Keratinocyte (primary cell): ENCODE results near the gene KPNA5. TPM values are rescaled to one million over a fixed set of nuclear protein-coding genes. Genes with fewer than 3 reads are reported as not detected.

Experiments used
- DNase-seq: peaks from one replicate; pipeline ENCODE4 v3.0.0-alpha.2; 2011; ENCODE audit warnings: low read depth, missing footprints, low spot score
- FAIRE-seq: peaks from 2 replicates; lab custom pipeline; 2011; peaks lifted over from hg19 to GRCh38; lab: Jason Lieb, UNC
- H2AFZ ChIP-seq: 2 replicates; pipeline ENCODE4 v1.6.0; 2012; ENCODE audit warnings: low read length, control low read depth, inconsistent platforms; ENCODE audit not compliant: control insufficient read depth
- H3K27ac ChIP-seq: 2 replicates; pipeline ENCODE4 v1.5.1; 2011; ENCODE audit warnings: low read length; ENCODE audit not compliant: control insufficient read depth, insufficient read depth
- H3K27me3 ChIP-seq: 3 replicates; pipeline ENCODE4 v1.6.0; 2011; ENCODE audit warnings: low read length; ENCODE audit not compliant: control insufficient read depth, insufficient read depth; ENCODE audit errors: extremely low read depth
- H3K36me3 ChIP-seq, 2 experiments: 2 replicates in 1 of 2; 3 replicates in 1 of 2; pipeline ENCODE4 v1.5.1; 2011; ENCODE audit warnings: low read length in 2 of 2, mild to moderate bottlenecking in 1 of 2; ENCODE audit not compliant: control insufficient read depth in 2 of 2, insufficient read depth in 2 of 2; ENCODE audit errors: extremely low read depth in 1 of 2
- H3K4me1 ChIP-seq: 3 replicates; pipeline ENCODE4 v1.5.1; 2011; ENCODE audit warnings: low read length; ENCODE audit not compliant: control insufficient read depth, insufficient read depth; ENCODE audit errors: extremely low read depth
- H3K4me2 ChIP-seq: 3 replicates; pipeline ENCODE4 v1.6.0; 2011; ENCODE audit warnings: low read depth, low read length; ENCODE audit not compliant: control insufficient read depth, insufficient read depth; ENCODE audit errors: extremely low read depth
- H3K4me3 ChIP-seq, 3 experiments: fragments of 200-600 bp in 1 of 3; sonication (generic) in 1 of 3; 2 replicates in 2 of 3; 3 replicates in 1 of 3; pipeline ENCODE4 v1.5.1; 2011 to 2016; ENCODE audit warnings: low read length in 3 of 3, mild to moderate bottlenecking in 3 of 3, control low read depth in 2 of 3, inconsistent platforms in 1 of 3, low read depth in 1 of 3, mixed read lengths in 1 of 3, mixed run types in 1 of 3, moderate library complexity in 1 of 3; ENCODE audit not compliant: control insufficient read depth in 2 of 3, insufficient read depth in 2 of 3; ENCODE audit errors: extremely low read depth in 1 of 3
- H3K79me2 ChIP-seq: 2 replicates; pipeline ENCODE4 v1.6.0; 2012; ENCODE audit warnings: low read length; ENCODE audit not compliant: control insufficient read depth, insufficient read depth
- H3K9ac ChIP-seq: 3 replicates; pipeline ENCODE4 v1.6.0; 2011; ENCODE audit warnings: low read length; ENCODE audit not compliant: control insufficient read depth, insufficient read depth; ENCODE audit errors: extremely low read depth
- H3K9me1 ChIP-seq: 3 replicates; pipeline ENCODE4 v1.6.0; 2011; ENCODE audit warnings: low read length; ENCODE audit not compliant: control insufficient read depth, insufficient read depth; ENCODE audit errors: extremely low read depth
- H3K9me3 ChIP-seq: 2 replicates; pipeline ENCODE4 v1.5.1; 2012; ENCODE audit warnings: low read depth, low read length; ENCODE audit not compliant: control insufficient read depth
- H4K20me1 ChIP-seq: 3 replicates; pipeline ENCODE4 v1.6.0; 2011; ENCODE audit warnings: low read length; ENCODE audit not compliant: control insufficient read depth, insufficient read depth; ENCODE audit errors: extremely low read depth
- CTCF ChIP-seq, 3 experiments: IDR thresholded peaks in 1 of 3; conservative IDR thresholded peaks in 1 of 3; optimal IDR thresholded peaks in 1 of 3; 2 replicates in 2 of 3; 3 replicates in 1 of 3; pipeline versions ENCODE3 to v1.5.1; 2011; ENCODE audit warnings: low read length in 3 of 3, mild to moderate bottlenecking in 3 of 3, moderate library complexity in 2 of 3, control low read depth in 1 of 3, inconsistent platforms in 1 of 3; ENCODE audit not compliant: insufficient read depth in 2 of 3; ENCODE audit errors: extremely low read depth in 1 of 3
- EZH2 ChIP-seq: IDR thresholded peaks from one replicate; pipeline ENCODE4 v1.6.1; 2012; ENCODE audit warnings: inconsistent platforms, mild to moderate bottlenecking, low read length, moderate library complexity
- dilution Hi-C: fragments of 300-500 bp; cut with MboI; formaldehyde crosslinking; loops from one replicate; pipeline ENCODE4 v1.7.0; 2020; ENCODE audit warnings: low sequenced_read_pairs; ENCODE audit not compliant: extremely low pct_ligation_motif_present
- polyA plus RNA-seq, 5 experiments: library from polyadenylated mRNA; depleted of rRNA in 3 of 5; stranded (reverse) in 3 of 5; stranded (forward) in 1 of 5; unstranded in 1 of 5; fragments of >200 nt; gene quantifications; 1 replicate in 1 of 5; 2 replicates in 3 of 5; 3 replicates in 1 of 5; pipeline versions ENCODE4 v1.2.1 to v1.2.3, GENCODE V29; 2011 to 2012; ENCODE audit warnings: missing spikeins in 2 of 5, low read depth in 1 of 5, low replicate concordance in 1 of 5

The KPNA5 gene
- polyA plus RNA-seq, 1 donor (not counting 4 experiments of a cell fraction or from before 2014, with no cell fraction given): 3.1 TPM

DNA sequence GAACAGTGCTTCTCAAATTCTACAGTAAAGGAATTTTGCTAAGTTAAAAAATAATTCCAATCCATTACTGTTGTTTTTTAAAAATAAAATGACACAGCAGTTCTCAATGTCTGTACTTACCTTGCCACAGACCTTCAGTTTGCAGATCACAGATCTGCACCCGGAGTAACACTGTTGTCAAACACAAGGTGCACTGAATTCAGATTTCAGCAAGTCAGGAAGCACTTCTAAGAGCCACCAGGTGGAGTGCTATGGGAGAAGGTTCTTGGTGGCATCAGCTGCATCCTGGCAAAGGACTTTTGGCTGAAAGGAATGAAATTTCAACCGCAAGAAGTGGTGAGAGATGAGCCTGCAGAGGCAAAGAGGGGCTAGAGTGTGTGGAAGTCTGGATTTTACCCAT is 47.3 kb upstream of the KPNA5 start:
- Histone ChIP-seq H3K9ac (no peak overlapping the region), H2AFZ (no peak overlapping the region), H3K4me1 (no peaks in the 10 kb centered on the region), H3K36me3 (peaks cover 0 to 5% of the 10 kb centered on the region in 2 experiments), H3K9me3 (no peaks in the 10 kb centered on the region), H3K27me3 (no peaks in the 10 kb centered on the region), H3K4me3 (no peak overlapping the region), H3K9me1 (no peaks in the 10 kb centered on the region), H3K27ac (no peak overlapping the region), H4K20me1 (no peaks in the 10 kb centered on the region), H3K4me2 (no peak overlapping the region), H3K79me2 (no peaks in the 10 kb centered on the region)
- FAIRE-seq (peak; percentile 46), DNase-seq (no peak)
- dilution Hi-C loops: no loop called here
- TF ChIP-seq CTCF (optimal IDR thresholded peaks at IDR 0.05 in 1 of 3, IDR thresholded peaks at IDR 0.05 in 1 of 3, conservative IDR thresholded peaks at IDR 0.05 in 1 of 3; ENCODE audit: extremely low read depth in 1 of 3, insufficient read depth in 2 of 3, low read length in 3 of 3) (peak; percentile 22 to 32 (median 24)), EZH2 (no peak)

GRCh38 chr6:116648156-116648555 is 32.9 kb upstream of the KPNA5 start:
- FAIRE-seq (no peak), DNase-seq (no peak)
- TF ChIP-seq CTCF (optimal IDR thresholded peaks at IDR 0.05 in 1 of 3, IDR thresholded peaks at IDR 0.05 in 1 of 3, conservative IDR thresholded peaks at IDR 0.05 in 1 of 3; ENCODE audit: extremely low read depth in 1 of 3, insufficient read depth in 2 of 3, low read length in 3 of 3) (no peak), EZH2 (no peak)
- no peak overlapping the region for H2AFZ ChIP-seq
- peaks cover 2% of the 10 kb centered on the region for H3K79me2 ChIP-seq
- H3K4me2 ChIP-seq: no peak overlapping the region
- no peaks in the 10 kb centered on the region for H3K9me1 ChIP-seq
- dilution Hi-C loops: no loop called here
- no peaks in the 10 kb centered on the region for H3K9me3 ChIP-seq
- no peaks in the 10 kb centered on the region for H4K20me1 ChIP-seq
- H3K27ac ChIP-seq: no peak overlapping the region
- H3K9ac ChIP-seq: no peak overlapping the region
- no peaks in the 10 kb centered on the region for H3K27me3 ChIP-seq
- no peaks in the 10 kb centered on the region for H3K4me1 ChIP-seq
- H3K36me3 ChIP-seq: peaks cover 4 to 7% of the 10 kb centered on the region in 2 experiments
- no peak overlapping the region for H3K4me3 ChIP-seq
